Measurements from ENCODE around the gene ZNF75A.
A peak's percentile ranks its signal among the peaks of the same experiment; 100 is the strongest.

The ZNF75A gene

DNA sequence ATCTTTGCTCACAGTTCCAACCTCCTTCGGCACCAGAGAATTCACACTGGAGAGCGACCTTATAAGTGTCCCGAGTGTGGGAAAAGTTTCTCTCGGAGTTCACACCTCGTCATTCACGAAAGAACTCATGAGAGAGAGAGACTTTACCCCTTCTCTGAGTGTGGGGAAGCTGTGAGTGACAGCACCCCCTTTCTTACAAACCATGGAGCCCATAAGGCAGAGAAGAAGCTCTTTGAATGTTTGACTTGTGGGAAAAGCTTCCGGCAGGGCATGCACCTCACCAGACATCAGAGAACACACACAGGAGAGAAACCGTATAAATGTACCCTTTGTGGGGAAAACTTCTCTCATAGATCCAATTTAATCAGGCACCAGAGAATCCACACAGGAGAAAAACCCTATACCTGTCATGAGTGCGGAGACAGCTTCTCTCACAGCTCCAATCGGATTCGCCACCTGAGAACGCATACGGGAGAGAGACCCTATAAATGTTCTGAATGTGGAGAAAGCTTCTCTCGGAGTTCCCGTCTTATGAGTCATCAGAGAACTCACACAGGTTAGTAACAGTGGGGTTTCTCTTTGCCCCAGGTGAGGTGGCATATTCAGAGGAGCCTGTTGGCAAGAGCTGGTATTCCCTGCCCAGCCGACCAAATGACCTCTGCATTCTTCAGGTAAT lies 15.2 kb upstream of the ZNF75A start:
- DNase-seq = no peak

DNA sequence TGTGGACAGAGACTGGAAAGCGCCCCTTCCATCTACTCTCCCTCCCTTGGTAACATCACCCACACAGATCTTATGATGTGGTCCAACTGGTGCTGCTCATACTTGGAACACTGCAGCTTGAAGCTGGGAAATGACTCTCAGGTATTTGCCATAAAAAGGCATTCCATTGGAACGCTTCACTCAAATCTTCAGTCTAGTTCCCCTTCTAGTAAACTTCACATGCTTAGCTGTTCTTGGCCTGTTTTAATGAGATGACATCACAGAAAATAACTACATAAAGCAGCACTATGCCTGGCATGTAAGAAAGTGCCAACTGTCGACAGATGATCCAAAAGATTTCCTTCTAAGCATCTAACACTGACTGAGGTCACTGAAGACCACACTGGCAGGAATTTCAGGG lies 12.7 kb upstream of the ZNF75A start:
- no peak for DNase-seq

GRCh38 chr16:3295209-3295608 lies 10.1 kb upstream of the ZNF75A start:
- no peak for DNase-seq

DNA sequence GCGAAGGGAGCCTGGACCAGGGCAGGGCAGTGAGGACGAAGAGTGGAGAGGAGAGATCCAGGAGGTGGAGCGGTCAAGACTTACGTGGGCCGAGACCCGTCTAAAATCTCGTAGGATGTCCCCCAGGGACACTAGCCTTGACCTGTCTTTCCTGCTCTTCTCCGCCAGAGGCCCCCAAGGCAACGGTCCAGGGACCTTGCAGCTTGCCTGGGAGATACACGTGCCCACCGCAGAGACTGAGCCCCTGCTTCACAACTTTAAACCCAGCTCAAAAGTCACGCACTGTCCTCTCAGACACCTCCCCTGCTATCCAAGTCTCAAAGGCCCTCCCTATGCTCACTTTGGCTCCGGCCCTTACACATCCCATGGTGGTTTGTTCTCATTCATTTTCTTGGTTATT lies 9.5 kb upstream of the ZNF75A start:
- DNase-seq = no peak

GRCh38 chr16:3304370-3304769 lies 927 bp upstream of the ZNF75A start:
- DNase-seq = no peak

DNA sequence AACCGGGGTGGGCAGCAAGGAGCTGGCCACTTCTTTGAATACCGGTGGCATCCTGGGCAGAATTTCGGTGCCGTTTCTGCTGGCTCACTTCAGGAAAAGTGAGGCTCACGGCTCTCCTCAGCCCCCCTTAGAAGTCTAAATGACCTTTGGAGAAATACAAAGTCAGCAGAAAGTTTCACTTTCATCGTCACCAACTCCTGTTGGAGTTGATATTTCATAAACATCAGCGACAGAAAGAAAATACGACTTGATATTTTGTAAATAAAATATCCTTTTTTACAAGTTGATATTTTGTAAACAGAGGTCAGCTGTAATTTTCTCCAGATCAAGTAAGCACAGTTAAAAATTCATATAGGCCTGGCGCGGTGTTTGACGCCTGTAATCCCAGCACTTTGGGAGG lies 781 bp downstream of the ZNF75A start:
- DNase-seq = no peak

DNA sequence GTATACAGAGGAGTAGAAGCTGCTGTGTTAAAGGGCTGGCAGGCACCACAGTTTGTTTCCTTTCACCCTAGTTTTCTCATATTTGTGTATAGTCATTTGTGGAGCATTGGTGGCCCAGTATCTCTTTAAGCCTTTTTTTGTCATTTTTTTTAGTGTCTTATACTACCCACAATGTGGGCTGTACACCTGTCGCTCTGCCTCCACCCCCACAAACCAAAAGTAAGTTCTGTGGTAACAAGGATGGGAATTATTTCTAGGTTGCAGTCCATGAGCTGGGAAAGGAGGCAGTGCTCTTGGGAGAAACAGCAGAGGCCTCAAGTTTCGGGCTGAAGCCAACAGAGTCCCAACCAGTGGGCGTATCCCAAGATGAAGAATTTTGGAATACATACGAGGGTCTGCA lies 6.2 kb downstream of the ZNF75A start:
- no peak for DNase-seq

- no peak for DNase-seq
Observed at GRCh38 chr16:3317315-3317999, 12.2 kb downstream of the ZNF75A start.

- no peak for DNase-seq
Observed at GRCh38 chr16:3321816-3322215, 16.5 kb downstream of the ZNF75A start.

- DNase-seq = no peak
Observed at GRCh38 chr16:3327514-3327913, 22.2 kb downstream of the ZNF75A start.

GRCh38 chr16:3328104-3328503 lies 22.8 kb downstream of the ZNF75A start:
- no peak for DNase-seq

DNA sequence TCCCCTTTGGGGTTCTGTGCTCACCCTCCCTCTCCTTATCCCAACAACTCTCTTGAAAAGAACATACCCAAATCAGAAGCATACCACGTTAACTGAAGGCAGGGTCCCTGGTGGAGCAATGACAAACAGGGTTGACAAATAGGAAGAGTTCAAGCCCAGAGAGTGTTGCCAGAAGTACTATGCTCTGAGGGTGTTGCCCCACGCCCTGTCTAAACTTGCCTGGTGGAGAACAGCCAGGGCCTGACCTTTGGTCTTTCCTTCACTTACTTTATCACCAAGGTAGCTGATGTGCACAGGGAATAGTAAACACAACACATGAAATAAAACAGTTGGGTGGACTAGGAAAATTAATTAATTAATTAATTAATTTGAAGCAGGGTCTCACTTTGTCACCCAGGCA lies 23.3 kb downstream of the ZNF75A start:
- no peak for DNase-seq

GRCh38 chr16:3346041-3346440 lies 40.7 kb downstream of the ZNF75A start:
- no peak for DNase-seq

- no peak for DNase-seq
Observed at GRCh38 chr16:3347586-3347985, 42.3 kb downstream of the ZNF75A start.

DNA sequence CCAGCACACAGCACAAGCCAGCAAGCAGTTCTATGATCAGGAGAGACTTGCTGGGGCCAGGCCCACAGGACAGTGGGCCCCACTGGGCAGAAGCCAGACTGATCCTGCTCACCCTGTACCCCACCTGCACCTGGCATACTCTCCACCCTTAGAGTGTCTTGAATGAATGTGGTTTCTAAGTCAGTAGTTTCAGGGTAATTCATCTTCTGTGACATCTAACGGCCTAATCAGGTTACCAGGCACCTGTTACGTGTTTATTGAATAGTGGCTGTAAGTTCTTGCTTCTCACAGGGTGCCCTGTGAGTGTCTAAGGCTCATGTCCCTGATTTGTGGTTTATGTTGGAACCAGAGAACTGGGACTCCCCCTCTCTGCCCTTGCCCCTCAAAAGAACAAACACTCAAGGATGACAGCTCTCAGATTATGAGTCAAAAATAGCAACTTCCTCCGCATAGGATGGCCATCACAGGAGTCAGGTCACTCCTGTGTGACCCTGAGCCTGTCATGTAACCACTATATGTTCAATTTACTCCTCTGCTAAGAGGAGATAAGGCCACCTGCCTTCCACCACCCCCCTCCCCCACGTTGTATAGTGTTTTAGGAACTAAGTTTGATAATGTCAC lies 43.4 kb downstream of the ZNF75A start:
- DNase-seq = no peak

DNA sequence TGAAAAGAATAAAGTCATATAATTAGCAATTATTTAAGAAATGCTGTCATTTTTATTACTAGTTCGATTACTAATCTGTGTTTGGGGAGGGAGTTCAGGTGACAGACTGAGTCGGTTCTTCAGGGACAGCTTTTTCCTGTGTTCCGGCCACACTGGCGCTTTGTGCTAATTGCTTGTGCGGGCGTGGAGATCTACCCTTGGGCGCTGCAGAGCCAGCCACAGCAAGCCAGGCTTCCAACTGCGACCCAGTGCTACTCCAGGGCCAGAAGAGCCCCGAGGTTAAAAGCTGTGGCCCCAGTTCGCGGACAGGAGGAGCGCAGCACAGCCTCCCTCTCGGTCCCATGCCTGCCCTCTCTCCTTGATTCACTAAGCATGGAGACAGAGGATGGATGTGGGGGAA lies 43.9 kb downstream of the ZNF75A start:
- no peak for DNase-seq

- DNase-seq = no peak
Observed at GRCh38 chr16:3355589-3355988, 50.3 kb downstream of the ZNF75A start, which contains the start of gene OR2C1. TSS of gene OR2C1 (plus strand) at chr16:3355889. CDS start at chr16:3355941, 52 bp downstream.

DNA sequence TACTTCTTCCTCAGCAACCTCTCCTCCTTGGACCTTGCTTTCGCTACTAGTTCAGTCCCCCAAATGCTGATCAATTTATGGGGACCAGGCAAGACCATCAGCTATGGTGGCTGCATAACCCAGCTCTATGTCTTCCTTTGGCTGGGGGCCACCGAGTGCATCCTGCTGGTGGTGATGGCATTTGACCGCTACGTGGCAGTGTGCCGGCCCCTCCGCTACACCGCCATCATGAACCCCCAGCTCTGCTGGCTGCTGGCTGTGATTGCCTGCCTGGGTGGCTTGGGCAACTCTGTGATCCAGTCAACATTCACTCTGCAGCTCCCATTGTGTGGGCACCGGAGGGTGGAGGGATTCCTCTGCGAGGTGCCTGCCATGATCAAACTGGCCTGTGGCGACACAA lies 50.8 kb downstream of the ZNF75A start:
- DNase-seq = no peak

GRCh38 chr16:3358871-3359270 lies 53.6 kb downstream of the ZNF75A start:
- DNase-seq = no peak

DNA sequence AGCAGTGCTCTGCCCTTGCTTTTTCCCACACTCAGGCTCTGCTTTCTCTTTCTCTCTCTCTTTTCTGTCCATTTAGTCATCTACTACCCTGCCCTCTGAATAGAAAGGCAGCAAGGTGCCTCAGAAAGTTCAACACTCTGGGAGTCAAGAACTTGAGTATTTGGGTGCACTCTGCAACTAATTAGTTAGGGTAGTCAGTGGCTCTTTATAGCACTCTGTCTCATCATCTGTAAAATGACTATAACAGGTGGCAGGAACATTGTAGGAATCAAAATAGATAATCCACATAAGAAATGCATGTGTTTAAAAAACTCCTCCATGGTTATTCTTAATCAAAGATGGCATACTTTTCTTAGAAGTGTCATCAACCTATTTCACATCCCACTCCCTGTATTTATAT lies 57.6 kb downstream of the ZNF75A start:
- no peak for DNase-seq

DNA sequence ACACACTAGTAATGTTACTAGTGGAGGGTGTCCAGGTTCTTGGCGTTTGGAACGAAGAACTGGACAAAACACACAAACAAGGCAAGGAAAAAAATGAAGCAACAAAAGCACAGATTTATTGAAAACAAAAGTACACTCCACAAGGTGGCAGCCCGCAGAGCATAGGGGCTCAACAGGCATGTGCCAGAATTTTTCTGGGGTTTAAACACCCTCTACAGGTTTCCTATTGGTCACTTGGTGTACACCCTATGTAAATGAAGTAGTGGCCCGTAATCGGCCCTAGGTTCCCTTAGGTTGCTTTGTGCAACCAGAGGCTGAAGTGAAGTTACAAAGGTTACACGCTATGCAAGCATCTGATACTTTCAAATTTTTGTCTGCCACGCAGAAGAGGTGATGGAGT lies 58.5 kb downstream of the ZNF75A start:
- no peak for DNase-seq

DNA sequence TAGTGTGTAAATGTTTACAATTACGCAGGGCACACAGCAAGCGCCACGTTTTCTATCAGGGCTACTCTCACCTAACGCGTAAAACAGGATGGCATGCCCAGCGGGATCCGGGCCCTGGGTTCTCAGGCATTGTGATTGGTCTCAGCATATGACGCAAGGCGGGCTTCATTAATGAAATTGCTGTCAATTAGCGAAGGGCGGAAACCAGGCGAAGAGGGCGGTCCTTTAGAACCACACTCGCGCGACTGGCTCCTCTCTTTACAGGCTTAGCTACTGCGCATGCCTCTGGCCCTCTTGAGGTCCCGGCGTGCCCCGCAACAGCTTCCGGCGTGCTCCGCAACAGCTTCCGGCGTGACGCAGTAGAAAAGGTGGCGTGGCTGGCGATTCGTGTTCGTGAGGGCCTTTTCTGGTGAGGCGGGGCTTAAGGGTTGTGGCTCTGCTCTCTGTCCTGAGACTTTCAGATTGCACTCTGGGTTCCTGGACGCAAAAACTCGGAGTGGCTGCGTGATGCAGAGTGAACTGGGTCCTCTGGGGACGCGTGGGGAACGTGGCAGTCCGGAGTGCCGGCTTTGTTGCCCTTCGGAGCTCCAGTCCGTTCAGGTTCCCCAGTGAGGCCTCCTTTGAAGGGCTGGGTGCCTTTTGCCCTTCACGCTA lies 59.6 kb downstream of the ZNF75A start:
- peak; percentile 87 for DNase-seq

Measured in NCI-H1436 treated with DMSO at 0.1 percent for 48 hours (cell line).